GM21423 (cell line): ENCODE data around the gene ASTN2.
"Not testable (repeated sequence)": the region's sequence is repeated elsewhere in the genome, so short reads cannot be mapped to it uniquely, and the experiment has no call there.

Experiments
- ATAC-seq: cut with Tn5 transposase; IDR thresholded peaks from one replicate; pipeline ENCODE4 v1.9.1; 2021; ENCODE audit warnings: mild to moderate bottlenecking, moderate library complexity; ENCODE audit not compliant: unreplicated experiment

The ASTN2 gene

GRCh38 chr9:116895961-116896360 lies 518.9 kb downstream of the ASTN2 start:
- no peak for ATAC-seq

- no peak for ATAC-seq
These were observed 523.4 kb downstream of the ASTN2 start for GRCh38 chr9:116891424-116891823.

GRCh38 chr9:116888476-116888875 lies 526.4 kb downstream of the ASTN2 start:
- not testable (repeated sequence) for ATAC-seq

- no peak for ATAC-seq
These were observed 526.8 kb downstream of the ASTN2 start for GRCh38 chr9:116888066-116888465.

GRCh38 chr9:116883676-116884075 lies 531.2 kb downstream of the ASTN2 start:
- ATAC-seq = no peak

GRCh38 chr9:116877072-116877471 lies 537.8 kb downstream of the ASTN2 start:
- ATAC-seq = no peak

GRCh38 chr9:116875576-116875975 lies 539.3 kb downstream of the ASTN2 start:
- ATAC-seq = no peak

- ATAC-seq = no peak
These were observed 540.6 kb downstream of the ASTN2 start for GRCh38 chr9:116873937-116874914.

- ATAC-seq = no peak
These were observed 541.4 kb downstream of the ASTN2 start for GRCh38 chr9:116873491-116873890.

GRCh38 chr9:116870566-116870965 lies 544.3 kb downstream of the ASTN2 start:
- no peak for ATAC-seq

- ATAC-seq = peak; percentile 62
These were observed 546.7 kb downstream of the ASTN2 start for GRCh38 chr9:116868201-116868600.

GRCh38 chr9:116861321-116861720 lies 553.5 kb downstream of the ASTN2 start:
- ATAC-seq = no peak

GRCh38 chr9:116860509-116861120 lies 554.2 kb downstream of the ASTN2 start:
- ATAC-seq = peak; percentile 78

GRCh38 chr9:116859763-116860162 lies 555.1 kb downstream of the ASTN2 start:
- no peak for ATAC-seq

GRCh38 chr9:116857321-116857720 lies 557.5 kb downstream of the ASTN2 start:
- no peak for ATAC-seq

GRCh38 chr9:116855881-116856662 lies 558.8 kb downstream of the ASTN2 start:
- ATAC-seq = no peak

- no peak for ATAC-seq
These were observed 565.1 kb downstream of the ASTN2 start for GRCh38 chr9:116849721-116850120.

- no peak for ATAC-seq
These were observed 570.2 kb downstream of the ASTN2 start for GRCh38 chr9:116844621-116845020.

GRCh38 chr9:116843863-116844620 lies 570.8 kb downstream of the ASTN2 start:
- no peak for ATAC-seq

GRCh38 chr9:116842658-116843057 lies 572.2 kb downstream of the ASTN2 start:
- no peak for ATAC-seq

- not testable (repeated sequence) for ATAC-seq
These were observed 576.4 kb downstream of the ASTN2 start for GRCh38 chr9:116838468-116838867.
